NCI-H1436 (cell line): ENCODE data around the gene SPINK1.
"Not testable (repeated sequence)": the region's sequence is repeated elsewhere in the genome, so short reads cannot be mapped to it uniquely, and the experiment has no call there.

ENCODE experiments used
- DNase-seq: peaks from one replicate; lab custom pipeline; 2025; lab: John Stamatoyannopoulos, UW

SPINK1 gene

DNA sequence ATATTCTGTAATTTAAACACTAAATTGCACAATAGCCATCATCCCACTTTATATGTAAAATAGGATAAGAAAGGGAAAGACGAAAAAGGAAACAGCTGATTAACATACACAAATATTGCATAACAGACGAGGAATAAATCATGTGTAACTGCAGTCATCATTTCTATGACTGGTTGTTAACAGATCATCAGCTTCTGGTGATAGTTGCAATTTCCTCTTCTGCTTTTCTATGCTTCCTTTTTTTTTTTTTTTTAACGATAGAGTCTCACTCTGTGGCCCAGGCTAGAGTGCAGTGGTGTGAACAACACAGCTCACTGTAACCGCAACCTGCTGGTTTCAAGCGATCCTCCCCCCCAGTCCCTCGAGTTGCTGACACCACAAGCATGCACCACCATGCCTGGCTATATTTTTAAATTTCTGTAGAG, 26.4 kb downstream of the SPINK1 start:
- peak; percentile 39 for DNase-seq

DNA sequence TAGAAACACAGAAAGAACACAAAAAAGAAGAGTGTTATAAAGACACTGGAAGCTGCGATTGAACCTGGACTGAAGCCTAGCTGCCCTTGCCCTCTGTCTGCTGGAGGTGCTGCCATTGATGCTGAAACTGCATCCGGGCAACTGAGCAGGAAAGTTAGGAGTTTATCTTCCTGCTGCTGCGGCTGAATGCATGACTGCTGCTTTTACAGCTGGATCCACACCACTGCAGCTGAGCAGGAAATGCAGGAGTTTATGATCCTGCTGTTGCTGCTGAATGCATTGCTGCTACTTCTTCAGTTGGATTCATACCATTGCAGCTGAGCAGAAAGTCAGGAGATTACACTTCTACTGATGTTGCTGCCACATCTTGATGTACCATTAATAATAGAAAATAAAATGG, 27.1 kb downstream of the SPINK1 start:
- no peak for DNase-seq

DNA sequence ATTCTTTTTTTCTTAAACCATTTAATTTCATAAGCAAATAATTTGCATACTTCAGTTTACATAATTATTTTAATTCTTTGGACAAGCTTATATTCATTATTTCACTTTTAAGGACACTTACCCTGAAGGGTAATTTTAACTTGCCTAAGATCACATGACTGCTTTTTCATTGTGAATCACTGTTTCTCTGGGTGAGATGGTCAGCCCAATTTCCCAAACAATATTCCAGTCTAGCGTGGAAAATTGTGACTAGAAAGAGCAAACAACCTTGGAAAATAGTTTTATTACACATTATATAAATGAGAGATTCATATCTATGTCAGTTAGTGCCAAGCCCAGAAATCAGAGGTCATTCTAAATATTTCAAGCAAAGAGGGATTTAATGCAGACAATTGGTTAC, 27.5 kb downstream of the SPINK1 start:
- DNase-seq = no peak

DNA sequence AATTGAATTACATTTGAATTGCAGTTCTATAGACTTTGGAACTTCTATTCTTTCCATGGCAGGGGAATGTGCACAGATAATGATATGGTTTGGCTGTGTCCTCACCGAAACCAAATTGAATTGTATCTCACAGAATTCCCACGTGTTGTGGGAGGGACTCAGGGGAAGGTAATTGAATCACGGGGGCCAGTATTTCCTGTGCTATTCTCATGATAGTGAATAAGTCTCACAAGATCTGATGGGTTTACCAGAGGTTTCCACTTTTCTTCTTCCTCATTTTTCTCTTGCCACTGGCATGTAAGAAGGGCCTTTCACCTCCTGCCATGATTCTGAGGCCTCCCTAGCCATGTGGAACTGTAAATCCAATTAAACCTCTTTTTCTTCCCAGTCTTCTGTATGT, 28.3 kb downstream of the SPINK1 start:
- DNase-seq = not testable (repeated sequence)

DNA sequence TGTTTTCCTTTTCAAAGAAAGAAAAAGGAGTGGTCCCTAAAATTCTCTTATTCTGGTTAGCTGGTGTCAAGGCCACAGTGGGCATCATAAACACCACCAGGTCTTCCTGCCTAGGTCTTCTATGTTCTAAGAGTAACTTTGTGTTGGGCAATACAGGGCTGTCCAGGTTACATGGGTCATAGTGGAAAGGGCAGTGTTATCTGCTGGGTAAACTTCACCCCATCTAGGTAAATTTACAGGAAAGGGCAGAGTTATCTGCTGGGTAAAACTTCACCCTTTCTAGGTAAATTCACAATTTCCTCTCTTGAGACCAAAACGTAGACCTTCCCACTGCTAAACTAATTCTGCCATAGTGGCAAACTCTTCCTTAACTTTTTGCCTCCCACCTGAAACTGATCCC, 30.0 kb downstream of the SPINK1 start:
- DNase-seq = no peak

DNA sequence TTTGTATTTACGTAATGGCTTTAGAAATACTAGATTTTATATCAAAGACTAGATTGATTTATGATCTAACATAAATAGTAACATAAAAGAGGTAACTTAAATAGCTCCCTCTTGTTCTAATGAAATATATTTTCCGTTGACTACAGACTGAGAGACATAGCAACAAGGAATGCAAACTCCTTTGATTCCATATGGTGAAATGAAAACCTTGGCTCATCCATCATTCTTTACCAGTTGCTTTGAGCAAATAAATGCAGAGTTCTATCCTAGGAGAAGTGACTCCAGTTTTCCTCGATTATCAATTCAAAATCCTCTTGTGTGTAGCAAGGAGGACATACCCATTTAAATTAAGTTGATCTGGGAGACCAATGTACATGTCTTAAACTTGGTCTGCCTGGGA, 31.0 kb downstream of the SPINK1 start:
- DNase-seq = no peak

DNA sequence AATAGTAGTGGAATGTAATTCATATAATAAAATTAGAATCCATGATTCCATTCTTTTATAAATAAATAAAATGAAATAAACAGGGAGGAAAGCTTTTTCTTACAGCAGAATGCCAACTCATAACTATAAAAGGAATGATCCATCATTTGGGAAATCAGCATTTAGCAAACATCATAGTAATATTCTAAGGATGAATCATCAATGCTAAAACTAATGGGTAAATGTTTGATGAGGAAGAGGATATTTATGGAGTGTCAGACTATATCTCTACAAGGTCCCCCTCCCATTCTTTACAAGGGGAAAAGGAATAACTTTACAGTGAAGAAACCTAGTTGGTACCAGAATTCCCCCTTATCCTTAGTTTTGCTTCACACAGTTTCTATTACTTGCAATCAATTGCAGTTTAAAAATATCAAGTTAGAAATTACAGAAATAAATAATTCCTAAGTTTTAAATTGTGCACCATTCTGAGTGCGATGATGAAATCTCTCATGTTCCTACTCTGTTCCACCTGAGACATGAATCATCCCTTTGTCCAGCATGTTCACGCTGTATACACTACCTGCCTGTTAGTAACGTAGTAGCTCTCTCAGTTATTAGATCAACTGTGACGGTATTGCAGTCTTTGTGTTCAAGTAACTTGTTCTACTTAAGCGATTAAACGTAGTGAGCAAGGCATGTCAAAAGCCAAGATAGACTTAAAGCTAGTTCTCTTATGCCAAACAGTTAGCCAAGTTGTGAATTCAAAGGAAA, 34.7 kb downstream of the SPINK1 start:
- no peak for DNase-seq

DNA sequence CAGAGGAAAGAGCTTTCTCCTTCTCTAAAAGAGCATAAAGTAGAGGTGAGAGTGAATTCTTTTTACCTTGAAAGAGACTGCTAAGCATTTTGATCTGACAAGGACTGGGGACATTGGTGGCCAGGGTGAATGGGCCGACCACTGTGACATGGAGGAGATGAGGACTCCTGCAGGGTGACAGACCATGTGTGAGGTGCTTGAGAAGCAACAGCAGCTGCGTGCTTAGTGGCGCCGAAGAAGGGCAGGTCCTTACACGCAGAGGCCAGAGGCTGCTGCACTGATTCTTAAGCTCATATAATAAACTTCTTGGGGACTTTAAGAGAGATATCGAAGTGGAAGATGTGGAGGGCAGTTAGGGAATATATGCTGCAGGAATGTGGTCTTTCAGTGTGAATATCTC, 40.3 kb downstream of the SPINK1 start:
- no peak for DNase-seq

DNA sequence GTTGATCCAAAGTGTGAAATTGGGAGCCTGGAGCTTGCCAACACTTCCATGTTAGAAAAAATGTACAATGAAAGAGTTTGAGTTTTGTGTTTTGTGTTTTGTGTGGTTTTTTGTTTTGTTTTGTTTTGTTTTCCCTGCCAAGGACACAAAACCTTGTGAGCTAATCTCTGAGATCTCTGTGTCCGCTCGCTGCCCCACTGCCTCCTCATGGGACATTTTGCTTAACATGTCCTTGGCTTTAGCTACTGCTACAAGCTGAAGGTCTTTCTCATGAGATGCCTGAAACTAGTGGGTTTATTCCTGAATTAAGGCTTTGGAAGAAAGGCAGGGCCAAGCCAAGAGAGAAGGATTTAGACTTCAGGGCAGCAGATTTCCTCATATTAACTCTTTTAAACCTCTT, 41.7 kb downstream of the SPINK1 start:
- no peak for DNase-seq

DNA sequence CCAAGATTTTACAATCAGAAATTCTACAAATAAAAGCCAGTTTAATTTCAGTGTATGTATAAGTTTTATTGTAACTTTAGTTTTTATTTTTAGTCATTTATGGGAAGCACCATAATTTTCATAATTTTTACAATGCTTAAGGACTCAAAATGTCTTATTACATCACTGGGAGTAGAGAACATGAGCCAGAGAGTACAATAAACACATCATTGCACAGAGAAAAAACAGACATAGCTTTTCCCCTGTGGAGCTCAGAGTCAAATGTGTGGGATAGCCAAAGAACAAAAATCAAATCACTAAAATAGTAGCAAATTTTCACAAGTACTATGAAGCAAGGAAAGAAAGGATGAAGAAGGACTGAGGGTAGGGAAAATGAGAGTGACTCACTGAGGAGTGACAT, 43.4 kb downstream of the SPINK1 start:
- no peak for DNase-seq

DNA sequence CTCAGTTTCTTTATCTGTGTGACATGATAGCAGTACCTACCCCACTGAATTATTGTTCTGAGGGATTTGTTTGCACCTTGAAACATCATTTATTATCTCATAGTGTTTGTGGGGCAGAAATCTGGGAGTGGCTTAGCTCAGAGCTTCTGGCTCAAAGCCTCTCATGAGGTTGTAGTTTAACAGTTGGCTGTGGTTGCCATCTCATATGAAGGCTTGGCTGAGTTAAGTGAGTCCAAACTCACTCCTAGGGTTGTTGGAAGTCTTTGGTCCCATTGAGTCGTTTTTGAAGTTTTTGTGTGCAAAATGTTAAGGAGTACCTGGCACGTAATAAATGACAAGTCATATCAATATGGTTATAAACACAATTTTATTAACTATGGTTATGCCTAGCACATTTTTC, 45.3 kb downstream of the SPINK1 start:
- no peak for DNase-seq

DNA sequence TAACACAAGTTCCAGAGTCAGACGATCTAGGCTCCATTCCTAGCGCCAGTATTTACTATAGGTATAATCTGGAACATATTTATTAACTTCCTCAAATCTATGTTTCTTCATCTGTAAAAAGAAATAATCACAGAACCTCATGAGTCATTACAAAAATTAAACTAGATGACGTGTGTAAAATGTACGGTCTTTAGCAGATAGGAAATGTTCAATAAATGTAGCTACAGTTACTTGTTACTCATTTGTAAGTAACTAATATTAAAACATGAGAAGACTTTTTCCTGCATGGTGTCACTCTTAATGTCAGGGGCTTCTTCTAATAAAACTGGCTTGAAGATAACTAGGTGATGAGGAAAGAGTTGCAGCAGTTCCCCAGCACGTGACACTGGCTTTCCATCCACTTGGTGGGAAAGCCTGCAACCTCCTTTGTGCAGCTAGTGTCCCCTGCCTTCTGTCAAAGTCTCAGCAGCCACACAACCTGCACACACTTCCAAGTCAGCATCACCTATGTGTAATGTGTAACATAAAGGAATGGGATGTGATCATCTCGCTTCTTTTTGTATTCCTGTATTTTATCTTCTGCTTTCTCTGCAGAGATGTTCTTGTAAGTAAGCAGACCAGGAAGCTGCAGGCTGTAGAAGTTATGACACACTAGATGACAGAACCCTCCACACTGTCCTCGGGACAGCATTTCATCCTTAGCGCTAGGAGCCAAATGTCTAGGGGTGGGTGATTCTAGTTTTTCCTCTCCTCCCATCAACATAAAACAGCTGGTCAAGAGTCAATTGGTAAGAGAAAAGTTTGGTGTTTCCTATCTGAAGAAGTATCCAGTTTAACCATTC, 47.1 kb downstream of the SPINK1 start:
- no peak for DNase-seq

DNA sequence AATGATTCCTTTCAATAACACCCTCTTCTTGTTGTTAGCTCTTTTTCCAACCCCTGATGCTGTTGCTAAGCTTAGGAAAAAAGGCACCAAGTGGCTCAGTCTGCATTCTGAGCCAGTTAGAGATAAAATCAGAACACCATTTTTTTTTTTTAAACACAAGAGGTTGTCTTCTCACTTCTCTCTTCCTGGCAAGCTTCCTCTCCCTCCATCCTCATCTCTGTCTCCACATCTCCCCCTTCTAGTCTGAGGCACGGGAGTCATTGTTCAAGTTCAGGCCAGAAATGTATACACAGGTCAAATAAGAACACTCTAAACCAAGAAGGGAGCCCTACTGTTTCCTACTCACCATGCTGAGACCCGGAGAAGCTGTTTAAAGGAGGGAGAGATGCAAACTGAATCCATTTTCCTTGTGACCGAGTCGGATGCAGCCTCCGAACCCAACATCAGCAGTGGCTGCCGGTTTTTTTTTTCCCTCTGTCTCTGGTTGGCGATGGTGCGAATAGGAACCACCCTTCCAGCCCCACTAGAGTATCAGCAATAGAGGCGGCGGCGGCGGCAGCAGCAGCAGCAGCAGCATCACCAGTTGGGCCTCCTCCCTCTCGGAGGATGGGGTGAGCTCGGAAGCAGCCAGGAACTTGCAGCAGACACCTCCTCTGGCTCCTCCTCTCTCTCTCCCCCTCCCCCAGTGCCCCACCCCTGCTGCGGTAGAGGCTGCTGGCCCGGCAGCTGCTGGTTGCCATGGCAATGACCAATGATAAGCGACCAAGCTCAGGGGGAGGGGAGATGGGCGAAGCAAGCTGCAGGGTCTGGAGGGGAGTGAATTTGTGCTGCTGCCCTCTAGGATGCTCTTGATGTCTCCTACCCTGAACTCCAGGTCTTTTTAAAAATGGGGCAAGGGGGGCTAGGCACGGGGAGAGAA, 49.1 kb downstream of the SPINK1 start, which contains the start of gene JAKMIP2:
TSS of gene JAKMIP2 (minus strand) at position 619 of the 919 bp plus-strand sequence. CDS start 110,922 bp downstream, outside the sequence.
- DNase-seq = peak; percentile 98

DNA sequence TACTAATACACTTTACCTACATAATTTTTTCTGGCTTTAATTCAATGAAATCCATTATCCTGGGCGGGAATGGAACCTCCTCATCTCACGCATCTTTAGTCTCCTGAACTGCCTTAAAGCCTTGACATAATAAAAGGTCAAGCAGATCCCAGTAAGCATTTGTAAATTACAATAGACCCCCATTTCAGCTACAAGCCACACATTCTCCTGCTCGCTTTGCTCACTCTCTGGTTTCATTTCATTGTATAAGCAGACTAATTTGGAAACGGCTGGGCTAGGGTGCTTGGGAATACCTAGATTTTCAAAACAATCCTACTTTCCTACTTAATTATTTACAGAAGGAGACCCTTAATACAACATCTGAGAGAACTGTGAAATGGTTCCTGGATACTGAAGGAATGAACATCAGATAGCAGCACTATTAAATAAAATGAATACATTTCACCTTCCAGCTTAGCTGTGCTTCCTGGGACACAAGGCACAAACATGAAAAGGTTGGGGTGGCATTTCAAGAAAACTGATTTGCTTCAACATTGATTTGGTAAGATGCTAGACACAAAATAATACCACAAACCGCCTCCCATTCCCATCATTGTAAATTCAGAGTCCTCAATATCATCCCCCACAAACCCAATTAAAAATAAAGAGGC, 50.4 kb downstream of the SPINK1 start:
- no peak for DNase-seq

DNA sequence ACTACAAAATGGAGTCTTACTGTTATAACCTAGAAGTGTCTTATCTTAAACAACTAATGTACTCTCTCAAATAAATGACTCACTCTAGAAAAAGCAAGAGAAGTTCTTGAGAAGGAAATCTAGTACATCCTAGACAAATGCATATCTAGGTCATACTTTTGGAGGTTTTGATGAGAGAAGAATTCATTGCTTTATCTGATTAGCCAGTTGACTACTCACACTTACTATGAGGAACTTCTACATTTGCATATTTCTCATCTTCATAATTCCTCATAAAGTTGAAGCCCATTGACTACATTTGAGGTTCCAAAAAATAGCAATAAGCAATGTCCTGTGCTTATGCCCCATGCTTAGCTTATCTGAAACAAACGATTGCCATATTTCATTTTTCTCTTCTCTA, 51.8 kb downstream of the SPINK1 start:
- no peak for DNase-seq

DNA sequence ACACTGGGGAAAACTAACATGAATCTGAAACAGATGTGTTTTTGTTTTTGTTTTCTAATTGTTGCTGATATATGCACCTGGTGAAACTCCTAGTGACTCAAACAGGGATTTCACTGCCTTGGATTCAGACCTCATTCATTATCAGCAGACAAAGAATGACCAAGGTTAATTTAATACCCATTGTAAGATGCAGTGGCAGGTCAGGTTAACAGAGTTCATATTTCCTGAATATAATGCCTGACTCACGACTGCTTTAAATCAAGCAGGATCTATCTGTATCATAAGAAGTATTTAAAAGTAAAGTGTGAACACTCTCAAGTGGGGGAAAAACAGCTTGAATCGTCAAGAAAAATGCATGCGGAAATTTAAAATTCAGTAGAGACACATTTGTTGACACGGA, 54.5 kb downstream of the SPINK1 start:
- DNase-seq = no peak
